HG03280 (cell line): ENCODE results near the gene NEURL3.

Source experiments
- ATAC-seq: cut with Tn5 transposase; IDR thresholded peaks from one replicate; pipeline ENCODE4 v1.9.1; 2021; ENCODE audit warnings: mild to moderate bottlenecking, moderate library complexity; ENCODE audit not compliant: unreplicated experiment

The NEURL3 gene

DNA sequence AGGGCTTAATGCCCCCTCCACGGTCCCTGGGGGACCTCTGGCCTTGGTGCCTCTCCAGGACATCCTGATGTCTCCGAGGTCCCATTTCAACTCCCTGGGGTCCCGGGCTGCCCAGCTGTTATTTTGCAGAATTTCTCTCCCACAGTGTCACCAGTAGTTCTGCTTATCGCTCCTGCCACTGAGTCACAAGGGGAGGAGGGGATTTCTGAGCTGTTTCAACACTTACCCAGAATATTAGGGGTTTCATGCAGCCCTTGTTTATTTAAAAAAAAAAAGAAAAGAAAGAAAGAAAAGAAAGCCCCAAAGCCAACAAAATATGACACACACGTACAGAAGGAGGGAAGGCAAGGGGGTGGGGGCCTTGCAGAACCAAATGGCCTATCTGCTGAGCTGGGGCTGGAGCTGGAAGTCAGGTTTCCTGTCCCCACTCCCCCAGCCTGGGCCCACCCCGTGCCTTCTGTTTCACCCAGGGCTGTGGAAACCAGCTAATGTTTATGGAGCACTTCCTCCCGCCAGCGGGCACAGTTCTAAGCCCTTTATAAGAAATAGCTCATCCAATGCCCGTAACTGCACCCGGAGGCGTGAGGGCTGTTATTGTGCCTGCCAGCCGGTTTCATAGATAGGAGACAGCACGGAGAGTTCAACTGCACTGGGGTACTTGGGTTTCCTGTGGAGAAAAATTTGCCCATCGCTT is 23.0 kb upstream of the NEURL3 start:
- no peak for ATAC-seq

- ATAC-seq: peak; percentile 41
Measured at GRCh38 chr2:96527286-96528005, 22.3 kb upstream of the NEURL3 start.

DNA sequence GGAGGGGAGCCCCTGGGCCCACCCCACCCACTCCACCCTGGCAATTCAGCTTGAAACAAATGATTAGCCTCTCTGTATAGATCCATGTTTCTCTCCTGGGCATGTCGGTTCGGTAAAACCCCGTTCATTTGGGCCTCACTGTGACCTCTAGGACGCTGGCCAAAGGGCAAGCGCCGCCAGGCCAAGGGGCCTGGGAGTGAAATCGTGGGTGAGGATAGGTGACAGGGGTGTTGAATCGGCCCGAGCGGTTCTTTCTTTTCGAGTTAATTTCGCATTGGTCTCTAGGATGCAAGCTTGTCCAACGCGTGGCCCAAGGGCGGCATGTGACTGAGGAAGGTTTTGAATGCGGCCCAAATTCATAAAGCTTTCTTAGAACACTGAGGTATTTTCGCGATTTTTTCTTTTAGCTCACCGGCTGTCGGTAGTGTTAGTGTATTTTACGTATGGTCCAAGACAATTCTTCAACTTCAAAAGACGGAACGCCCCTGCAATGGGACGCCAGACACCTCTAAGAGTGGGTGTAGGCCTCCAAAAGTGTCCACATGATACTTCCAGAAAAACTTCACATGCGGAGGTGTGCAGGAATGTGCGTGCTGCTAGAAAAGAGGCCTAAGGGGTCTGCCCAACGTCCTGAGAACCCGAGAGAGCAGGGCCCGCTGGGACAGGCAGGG is 21.6 kb upstream of the NEURL3 start:
- no peak for ATAC-seq

GRCh38 chr2:96526101-96526591 is 21.0 kb upstream of the NEURL3 start:
- ATAC-seq: no peak

DNA sequence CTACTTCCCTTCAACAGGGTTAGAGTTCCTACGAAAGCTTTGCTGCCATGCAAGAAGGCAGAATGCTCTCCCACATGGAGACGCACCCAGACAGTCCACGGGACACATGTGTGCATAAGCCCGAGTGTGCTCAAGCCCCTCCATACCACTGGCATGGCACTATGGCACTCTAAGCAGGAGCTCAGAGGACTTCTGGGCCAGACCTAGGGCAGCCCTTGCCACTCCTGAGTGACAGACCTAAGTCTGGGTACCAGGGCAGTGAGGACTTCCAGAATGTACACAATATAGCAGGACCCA is 20.0 kb upstream of the NEURL3 start:
- no peak for ATAC-seq

DNA sequence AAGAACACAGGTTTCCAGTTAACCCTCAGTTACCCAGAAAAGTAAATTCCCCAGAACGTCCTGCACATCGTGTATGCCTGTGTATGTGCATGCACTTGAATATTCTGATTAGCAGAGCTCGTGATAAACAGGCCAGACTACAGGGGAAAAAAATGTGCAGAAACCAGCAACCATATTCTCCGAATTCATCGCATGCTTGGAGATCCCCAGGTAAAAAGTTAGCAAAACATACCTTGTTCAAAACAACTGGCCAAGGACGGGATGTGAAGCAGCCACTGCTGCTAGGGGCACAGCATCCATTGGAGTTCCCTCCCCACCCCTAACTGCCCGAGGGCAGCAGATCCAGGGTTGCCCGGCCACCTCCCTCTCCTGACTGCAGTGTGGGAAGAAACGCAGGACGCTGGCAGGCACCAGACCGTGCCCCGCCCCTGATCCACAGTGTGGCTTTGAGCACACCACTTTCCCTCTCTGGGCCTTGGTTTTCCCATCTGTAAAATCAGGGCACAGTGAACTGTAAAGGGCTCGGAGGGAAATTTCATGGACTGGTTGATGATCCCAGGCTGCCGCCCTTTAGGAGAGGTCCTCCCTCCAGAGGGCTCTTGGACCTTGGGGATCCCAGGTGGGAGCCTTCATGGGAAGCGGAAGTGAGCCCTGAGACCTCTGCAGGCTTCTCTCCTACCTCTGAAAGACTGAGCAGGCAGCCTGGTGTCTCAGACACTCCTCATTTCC is 19.5 kb upstream of the NEURL3 start:
- no peak for ATAC-seq

DNA sequence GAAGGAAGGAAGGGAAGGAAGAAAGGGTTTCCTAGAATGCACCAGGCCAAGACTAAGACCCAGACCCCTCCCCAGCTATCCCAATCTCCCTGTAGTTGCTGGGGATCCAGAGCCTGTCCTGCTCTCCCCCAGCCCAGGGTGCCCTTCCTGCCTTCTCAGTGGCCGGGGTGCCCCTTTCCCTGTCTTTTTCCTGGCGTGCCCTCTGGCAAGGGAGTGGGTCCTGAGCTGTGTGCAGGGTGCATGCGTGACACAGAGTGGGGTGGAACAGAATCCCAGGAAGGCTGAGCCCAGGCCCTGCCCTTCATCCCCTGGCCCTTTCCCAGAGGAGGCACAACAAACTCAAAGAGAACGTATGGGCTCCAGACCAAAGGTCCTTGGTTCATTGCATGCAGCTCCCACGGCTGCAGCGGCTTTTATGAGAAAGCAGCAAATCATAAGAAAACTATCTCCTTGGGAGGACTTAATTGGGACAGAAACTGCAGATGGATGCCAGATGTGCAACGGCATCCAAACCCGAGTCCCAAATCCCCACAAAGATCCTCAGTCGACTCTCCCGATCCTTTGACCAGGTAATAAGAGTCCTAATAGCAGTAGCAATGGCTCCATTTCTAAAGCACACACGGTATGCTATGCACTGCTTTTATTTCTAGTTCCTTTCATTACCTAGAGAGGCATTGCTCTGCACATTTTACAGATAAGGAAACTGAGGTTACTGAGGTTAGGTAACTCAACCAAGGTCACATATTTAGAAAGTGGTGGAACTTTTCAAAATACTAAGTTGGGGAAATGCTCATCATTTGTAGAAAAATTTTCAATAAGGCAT is 18.7 kb upstream of the NEURL3 start:
- no peak for ATAC-seq

GRCh38 chr2:96522304-96523203 is 17.4 kb upstream of the NEURL3 start:
- no peak for ATAC-seq

DNA sequence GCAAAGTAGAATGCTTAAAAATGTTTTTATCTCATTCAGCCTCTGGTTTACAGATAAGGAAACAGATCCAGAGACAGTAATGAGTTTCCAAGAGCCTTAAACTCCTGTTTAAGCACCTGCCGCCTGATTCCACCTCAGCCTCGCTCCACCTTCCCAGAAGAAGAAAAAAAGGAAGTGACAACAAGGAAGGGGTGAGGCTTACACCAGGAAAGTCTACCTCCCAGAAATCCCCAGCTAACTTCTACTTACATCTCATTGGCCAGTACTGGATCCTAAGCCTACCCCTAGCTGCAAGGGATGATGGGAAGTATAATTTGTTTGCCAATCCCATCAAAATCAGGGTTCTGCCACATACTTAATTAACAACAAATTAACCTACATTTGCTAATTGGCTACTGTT is 16.1 kb upstream of the NEURL3 start:
- ATAC-seq: no peak

GRCh38 chr2:96520697-96521096 is 15.5 kb upstream of the NEURL3 start:
- ATAC-seq: no peak

- ATAC-seq: no peak
Measured at GRCh38 chr2:96520231-96520630, 15.1 kb upstream of the NEURL3 start.

GRCh38 chr2:96517079-96517478 is 11.9 kb upstream of the NEURL3 start:
- ATAC-seq: no peak

DNA sequence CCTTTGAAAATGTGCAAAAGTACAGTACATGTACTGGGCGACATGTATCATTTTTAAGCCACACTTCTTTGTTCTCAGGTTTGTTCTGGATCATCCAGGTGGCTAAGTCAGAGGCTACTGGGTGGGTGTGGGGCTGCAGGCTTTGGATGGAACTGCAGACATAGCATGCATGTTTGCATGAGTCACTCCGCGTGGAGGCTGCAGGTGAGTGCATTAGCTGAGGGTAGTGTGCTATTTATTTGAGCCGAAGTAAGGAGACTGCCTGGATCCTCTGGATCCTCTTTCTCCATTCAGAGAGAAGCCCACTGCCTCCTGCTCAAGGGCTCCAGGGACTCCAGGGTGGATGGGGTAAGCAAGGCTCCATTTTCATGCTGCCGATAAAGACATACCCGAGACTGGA is 9.4 kb upstream of the NEURL3 start:
- ATAC-seq: no peak

GRCh38 chr2:96512341-96512740 is 7.2 kb upstream of the NEURL3 start:
- no peak for ATAC-seq

DNA sequence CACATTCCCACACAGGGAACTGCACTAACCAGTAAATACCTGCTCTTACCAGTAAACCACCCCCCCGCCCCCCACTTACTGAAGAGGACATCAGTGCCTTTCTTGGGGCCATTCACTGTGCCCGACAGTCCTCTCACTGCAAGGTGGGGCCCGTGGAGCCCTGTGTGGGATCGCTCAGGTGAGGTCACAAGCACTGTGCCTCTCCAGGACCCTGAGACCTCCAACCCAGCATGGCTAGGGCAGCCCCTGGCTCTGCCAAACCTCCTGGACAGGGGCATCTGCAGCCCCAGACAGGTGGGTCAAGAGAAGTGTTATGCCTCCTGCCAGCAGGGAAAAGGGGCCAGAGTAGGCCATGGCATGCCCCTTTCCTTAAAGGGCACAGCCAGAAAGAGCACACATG is 6.7 kb upstream of the NEURL3 start:
- ATAC-seq: no peak

- ATAC-seq: no peak
Measured at GRCh38 chr2:96510931-96511595, 5.9 kb upstream of the NEURL3 start.

DNA sequence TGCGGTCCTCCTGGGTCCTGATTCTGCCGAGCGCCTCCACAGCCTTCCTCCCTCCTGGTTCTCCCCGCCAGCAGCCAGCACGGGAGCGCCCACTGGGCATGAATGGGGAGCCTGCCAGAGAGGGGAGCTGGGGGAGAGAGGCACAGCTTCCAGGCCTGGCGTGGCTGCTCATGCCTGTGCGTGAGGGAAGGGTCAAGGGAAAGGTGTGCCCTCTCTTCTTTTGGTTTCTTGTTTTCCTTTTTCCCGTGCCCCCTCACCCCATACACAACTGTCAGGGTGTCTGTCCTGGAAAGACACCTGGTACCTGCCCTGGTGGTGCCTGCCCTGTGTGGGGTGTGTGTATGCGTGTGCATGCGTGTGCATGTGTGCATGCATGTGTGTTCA is 4.7 kb upstream of the NEURL3 start:
- ATAC-seq: no peak

GRCh38 chr2:96509114-96509846 is 4.1 kb upstream of the NEURL3 start:
- peak; percentile 71 for ATAC-seq
